HEK293 (cell line): ENCODE measurements around the gene HAUS5.
A peak's percentile ranks its signal among the peaks of the same experiment; 100 is the strongest.

Experiments
- CTCF ChIA-PET: fragments of 350-600 bp; formaldehyde crosslinking; extraction: SDS; loops from one replicate; lab custom pipeline; 2021; ENCODE audit warnings: antibody characterized with exemption; lab: Yijun Ruan, JAX
- POLR2A ChIA-PET: fragments of 300-600 bp; formaldehyde crosslinking; extraction: SDS; loops from one replicate; lab custom pipeline; 2020; ENCODE audit warnings: antibody characterized with exemption, inconsistent platforms; lab: Yijun Ruan, JAX
- H3K27ac ChIP-seq: fragments of 200-500 bp; sonication (Bioruptor generic); 2 replicates; pipeline ENCODE4 v1.5.1; 2014; ENCODE audit warnings: low read depth, low read length, control low read depth, inconsistent platforms; ENCODE audit errors: extremely low read depth
- H3K36me3 ChIP-seq, 2 experiments: fragments of 200-500 bp in 1 of 2; sonication (Bioruptor generic) in 1 of 2; 1 replicate in 1 of 2; 2 replicates in 1 of 2; pipeline ENCODE4 v1.5.1; 2014 to 2017; ENCODE audit warnings: inconsistent platforms in 2 of 2, low read length in 2 of 2; ENCODE audit not compliant: control insufficient read depth in 2 of 2, insufficient read depth in 1 of 2
- H3K4me1 ChIP-seq: fragments of 200-500 bp; sonication (Bioruptor generic); 2 replicates; pipeline ENCODE4 v1.5.1; 2014; ENCODE audit warnings: mild to moderate bottlenecking, low read length, inconsistent platforms; ENCODE audit not compliant: control insufficient read depth, insufficient read depth
- H3K4me3 ChIP-seq: 2 replicates; pipeline ENCODE4 v1.5.1; 2011; ENCODE audit warnings: low read depth, mild to moderate bottlenecking, control low read depth, low read length, moderate library complexity
- H3K9me3 ChIP-seq: fragments of 200-500 bp; sonication (Bioruptor generic); 2 replicates; pipeline ENCODE4 v1.5.1; 2014; ENCODE audit warnings: low read depth, low read length, inconsistent platforms; ENCODE audit not compliant: control insufficient read depth, insufficient read depth
- ATF2 ChIP-seq: fragments of 450-650 bp; formaldehyde crosslinking; IDR thresholded peaks from 2 replicates; pipeline ENCODE4 v1.5.1; 2016; ENCODE audit warnings: missing biosample characterization, missing genetic modification characterization, low read depth
- GLIS2 ChIP-seq: fragments of 450-650 bp; formaldehyde crosslinking; IDR thresholded peaks from 2 replicates; pipeline ENCODE4 v1.5.1; 2016; ENCODE audit warnings: missing biosample characterization, missing genetic modification characterization
- MYNN ChIP-seq: fragments of 450-650 bp; formaldehyde crosslinking; IDR thresholded peaks from 2 replicates; pipeline ENCODE4 v1.5.1; 2016; ENCODE audit warnings: missing biosample characterization, missing genetic modification characterization, borderline replicate concordance
- SCRT1 ChIP-seq: fragments of 450-650 bp; formaldehyde crosslinking; IDR thresholded peaks from 2 replicates; pipeline ENCODE4 v1.5.1; 2016; ENCODE audit warnings: missing biosample characterization, missing genetic modification characterization, borderline replicate concordance
- SP3 ChIP-seq: fragments of 450-650 bp; formaldehyde crosslinking; IDR thresholded peaks from 2 replicates; pipeline ENCODE4 v1.5.1; 2016; ENCODE audit warnings: missing biosample characterization, missing genetic modification characterization
- TCF7L2 ChIP-seq: IDR thresholded peaks from 2 replicates; pipeline ENCODE4 v1.6.1; 2011; ENCODE audit warnings: low read depth, mild to moderate bottlenecking, inconsistent platforms, low read length, moderate library complexity, borderline replicate concordance
- ZBTB1 ChIP-seq: fragments of 450-650 bp; formaldehyde crosslinking; IDR thresholded peaks from 2 replicates; pipeline ENCODE4 v1.5.1; 2016; ENCODE audit warnings: missing biosample characterization, missing genetic modification characterization
- ZBTB8A ChIP-seq: fragments of 450-650 bp; formaldehyde crosslinking; IDR thresholded peaks from 2 replicates; pipeline ENCODE4 v1.5.1; 2016; ENCODE audit warnings: missing biosample characterization, missing genetic modification characterization
- ZFHX2 ChIP-seq: fragments of 450-650 bp; formaldehyde crosslinking; conservative IDR thresholded peaks from 2 replicates; pipeline ENCODE4 v1.5.1; 2016; ENCODE audit warnings: missing biosample characterization, missing genetic modification characterization
- ZIC2 ChIP-seq: fragments of 450-650 bp; formaldehyde crosslinking; IDR thresholded peaks from 2 replicates; pipeline ENCODE4 v1.5.1; 2016; ENCODE audit warnings: missing biosample characterization, missing genetic modification characterization
- ZNF140 ChIP-seq: fragments of 450-650 bp; formaldehyde crosslinking; IDR thresholded peaks from 2 replicates; pipeline ENCODE4 v1.5.1; 2016; ENCODE audit warnings: missing biosample characterization, missing genetic modification characterization
- ZNF239 ChIP-seq: fragments of 450-650 bp; formaldehyde crosslinking; IDR thresholded peaks from 2 replicates; pipeline ENCODE4 v1.5.1; 2016; ENCODE audit warnings: missing biosample characterization, missing genetic modification characterization
- ZNF366 ChIP-seq: fragments of 450-650 bp; formaldehyde crosslinking; conservative IDR thresholded peaks from 2 replicates; pipeline ENCODE4 v1.5.1; 2016; ENCODE audit warnings: missing biosample characterization, missing genetic modification characterization
- ZNF473 ChIP-seq: fragments of 450-650 bp; formaldehyde crosslinking; IDR thresholded peaks from 2 replicates; pipeline ENCODE4 v1.5.1; 2017; ENCODE audit warnings: missing biosample characterization, missing genetic modification characterization
- ZNF501 ChIP-seq: fragments of 450-650 bp; formaldehyde crosslinking; IDR thresholded peaks from 2 replicates; pipeline ENCODE4 v1.5.1; 2016; ENCODE audit warnings: missing biosample characterization, missing genetic modification characterization
- ZNF549 ChIP-seq: fragments of 450-650 bp; IDR thresholded peaks from 2 replicates; pipeline ENCODE4 v1.5.1; 2018; ENCODE audit warnings: missing biosample characterization, missing genetic modification characterization, mild to moderate bottlenecking, inconsistent platforms, moderate library complexity
- ZNF600 ChIP-seq: fragments of 450-650 bp; formaldehyde crosslinking; IDR thresholded peaks from 2 replicates; pipeline ENCODE4 v1.5.1; 2016; ENCODE audit warnings: missing biosample characterization, missing genetic modification characterization
- ZNF777 ChIP-seq: fragments of 450-650 bp; formaldehyde crosslinking; IDR thresholded peaks from 2 replicates; pipeline ENCODE4 v1.5.1; 2017; ENCODE audit warnings: missing biosample characterization, missing genetic modification characterization, borderline replicate concordance
- ZNF791 ChIP-seq: fragments of 450-650 bp; formaldehyde crosslinking; IDR thresholded peaks from 2 replicates; pipeline ENCODE4 v1.5.1; 2016; ENCODE audit warnings: missing biosample characterization, missing genetic modification characterization
- ZNF792 ChIP-seq: fragments of 450-650 bp; formaldehyde crosslinking; IDR thresholded peaks from 2 replicates; pipeline ENCODE4 v1.5.1; 2016; ENCODE audit warnings: missing biosample characterization, missing genetic modification characterization
- ZNF830 ChIP-seq: fragments of 450-650 bp; IDR thresholded peaks from 2 replicates; pipeline ENCODE4 v1.5.0; 2018; ENCODE audit warnings: missing biosample characterization, missing genetic modification characterization, low read depth, mild to moderate bottlenecking, moderate library complexity
- ZNF837 ChIP-seq: fragments of 450-650 bp; formaldehyde crosslinking; IDR thresholded peaks from 2 replicates; pipeline ENCODE4 v1.5.1; 2016; ENCODE audit warnings: missing biosample characterization, missing genetic modification characterization
- TF ChIP-seq, protein P1 (sequence below): fragments of 450-650 bp; formaldehyde crosslinking; IDR thresholded peaks from 2 replicates; pipeline ENCODE4 v1.5.1; 2016; ENCODE audit warnings: missing biosample characterization, missing genetic modification characterization
- TF ChIP-seq, protein P2 (sequence below): fragments of 450-650 bp; formaldehyde crosslinking; optimal IDR thresholded peaks from 2 replicates; pipeline ENCODE3; 2016; ENCODE audit warnings: missing biosample characterization, mild to moderate bottlenecking, missing genetic modification characterization
- TF ChIP-seq, protein P3 (sequence below): fragments of 450-650 bp; formaldehyde crosslinking; IDR thresholded peaks from 2 replicates; pipeline ENCODE4 v1.5.1; 2016; ENCODE audit warnings: missing biosample characterization, missing genetic modification characterization

The HAUS5 gene

GRCh38 chr19:35639321-35639639 lies 26.7 kb downstream of the HAUS5 start:
- Histone ChIP-seq H3K4me3 (no peak overlapping the region), H3K36me3 (peaks cover 42 to 46% of the 10 kb centered on the region in 2 experiments), H3K9me3 (no peaks in the 10 kb centered on the region), H3K27ac (peak overlapping the region; percentile 60), H3K4me1 (peaks cover 18% of the 10 kb centered on the region)
- POLR2A ChIA-PET, result interaction anchor here (0.5 to 3.3 kb wide), 4 partner anchors 9 to 74 kb away, joined by 5 to 30 read pairs (median 7); partner anchors contain the start of genes COX6B1 and RBM42
- peak; percentile 11; the same call in 1 of the 2 replicates for TF ChIP-seq ZNF600 (tag by site-specific recombination)
- no peak for TF ChIP-seq ZNF791
- TF ChIP-seq MYNN (tag by site-specific recombination), result no peak
- no peak for TF ChIP-seq ATF2 (tag by site-specific recombination)
- TF ChIP-seq, protein P1, sequence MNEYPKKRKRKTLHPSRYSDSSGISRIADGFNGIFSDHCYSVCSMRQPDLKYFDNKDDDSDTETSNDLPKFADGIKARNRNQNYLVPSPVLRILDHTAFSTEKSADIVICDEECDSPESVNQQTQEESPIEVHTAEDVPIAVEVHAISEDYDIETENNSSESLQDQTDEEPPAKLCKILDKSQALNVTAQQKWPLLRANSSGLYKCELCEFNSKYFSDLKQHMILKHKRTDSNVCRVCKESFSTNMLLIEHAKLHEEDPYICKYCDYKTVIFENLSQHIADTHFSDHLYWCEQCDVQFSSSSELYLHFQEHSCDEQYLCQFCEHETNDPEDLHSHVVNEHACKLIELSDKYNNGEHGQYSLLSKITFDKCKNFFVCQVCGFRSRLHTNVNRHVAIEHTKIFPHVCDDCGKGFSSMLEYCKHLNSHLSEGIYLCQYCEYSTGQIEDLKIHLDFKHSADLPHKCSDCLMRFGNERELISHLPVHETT (tag by site-specific recombination), result no peak
- no peak for TF ChIP-seq ZNF792 (tag by site-specific recombination)
- TF ChIP-seq, protein P2, sequence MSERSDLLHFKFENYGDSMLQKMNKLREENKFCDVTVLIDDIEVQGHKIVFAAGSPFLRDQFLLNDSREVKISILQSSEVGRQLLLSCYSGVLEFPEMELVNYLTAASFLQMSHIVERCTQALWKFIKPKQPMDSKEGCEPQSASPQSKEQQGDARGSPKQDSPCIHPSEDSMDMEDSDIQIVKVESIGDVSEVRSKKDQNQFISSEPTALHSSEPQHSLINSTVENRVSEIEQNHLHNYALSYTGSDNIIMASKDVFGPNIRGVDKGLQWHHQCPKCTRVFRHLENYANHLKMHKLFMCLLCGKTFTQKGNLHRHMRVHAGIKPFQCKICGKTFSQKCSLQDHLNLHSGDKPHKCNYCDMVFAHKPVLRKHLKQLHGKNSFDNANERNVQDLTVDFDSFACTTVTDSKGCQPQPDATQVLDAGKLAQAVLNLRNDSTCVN, result peak; percentile 3
- no peak for TF ChIP-seq ZNF473 (tag by site-specific recombination)
- TF ChIP-seq ZNF837, result no peak
- no peak for TF ChIP-seq TCF7L2
- TF ChIP-seq, protein P3, sequence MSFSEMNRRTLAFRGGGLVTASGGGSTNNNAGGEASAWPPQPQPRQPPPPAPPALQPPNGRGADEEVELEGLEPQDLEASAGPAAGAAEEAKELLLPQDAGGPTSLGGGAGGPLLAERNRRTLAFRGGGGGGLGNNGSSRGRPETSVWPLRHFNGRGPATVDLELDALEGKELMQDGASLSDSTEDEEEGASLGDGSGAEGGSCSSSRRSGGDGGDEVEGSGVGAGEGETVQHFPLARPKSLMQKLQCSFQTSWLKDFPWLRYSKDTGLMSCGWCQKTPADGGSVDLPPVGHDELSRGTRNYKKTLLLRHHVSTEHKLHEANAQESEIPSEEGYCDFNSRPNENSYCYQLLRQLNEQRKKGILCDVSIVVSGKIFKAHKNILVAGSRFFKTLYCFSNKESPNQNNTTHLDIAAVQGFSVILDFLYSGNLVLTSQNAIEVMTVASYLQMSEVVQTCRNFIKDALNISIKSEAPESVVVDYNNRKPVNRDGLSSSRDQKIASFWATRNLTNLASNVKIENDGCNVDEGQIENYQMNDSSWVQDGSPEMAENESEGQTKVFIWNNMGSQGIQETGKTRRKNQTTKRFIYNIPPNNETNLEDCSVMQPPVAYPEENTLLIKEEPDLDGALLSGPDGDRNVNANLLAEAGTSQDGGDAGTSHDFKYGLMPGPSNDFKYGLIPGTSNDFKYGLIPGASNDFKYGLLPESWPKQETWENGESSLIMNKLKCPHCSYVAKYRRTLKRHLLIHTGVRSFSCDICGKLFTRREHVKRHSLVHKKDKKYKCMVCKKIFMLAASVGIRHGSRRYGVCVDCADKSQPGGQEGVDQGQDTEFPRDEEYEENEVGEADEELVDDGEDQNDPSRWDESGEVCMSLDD, result 0 out of 2 replicates have a peak, but pooled peaks have one; percentile 57
- TF ChIP-seq ZNF366, result 0 out of 2 replicates have a peak, but pooled peaks have one; percentile 1
- no peak for TF ChIP-seq ZBTB8A (tag by site-specific recombination)
- TF ChIP-seq GLIS2 (tag by site-specific recombination), result 0 out of 2 replicates have a peak, but pooled peaks have one; percentile 1
- TF ChIP-seq ZIC2, result 0 out of 2 replicates have a peak, but pooled peaks have one; percentile 12
- no peak for TF ChIP-seq ZNF140 (tag by site-specific recombination)
- 0 out of 2 replicates have a peak, but pooled peaks have one; percentile 4 for TF ChIP-seq ZFHX2
- TF ChIP-seq ZNF501, result peak; percentile 7; the same call in 1 of the 2 replicates
- TF ChIP-seq SCRT1 (tag by site-specific recombination), result no peak
- TF ChIP-seq ZNF549, result no peak
- no peak for TF ChIP-seq ZBTB1
- no peak for TF ChIP-seq ZNF239 (tag by site-specific recombination)
- TF ChIP-seq ZNF777 (tag by site-specific recombination), result no peak
- TF ChIP-seq SP3, result no peak
- no peak for TF ChIP-seq ZNF830 (tag by site-specific recombination)
- CTCF ChIA-PET, result interaction anchor here (1.1 kb wide), 2 partner anchors 90 to 91 kb away, joined by 3 to 6 read pairs; no protein-coding TSS in a partner anchor
